Esophagus squamous epithelium (tissue), 5 donors: ENCODE results near the gene EML1. TPM values are rescaled to one million over a fixed set of nuclear protein-coding genes. Genes with fewer than 3 reads are reported as not detected.

Source experiments
- DNase-seq: peaks from one replicate; lab custom pipeline; 2025; lab: John Stamatoyannopoulos, UW
- H3K27ac ChIP-seq, 4 donors: fragments of 200-600 bp; sonication (generic); one replicate each; pipeline ENCODE4 v1.5.1; 2016 to 2019; ENCODE audit warnings: mild to moderate bottlenecking in 1 of 4
- H3K27me3 ChIP-seq, 4 donors: fragments of 200-600 bp; sonication (generic); 1 replicate in 3 of 4; 2 replicates in 1 of 4; pipeline versions ENCODE4 v1.5.1 to v1.6.0; 2017 to 2021; ENCODE audit warnings: antibody characterized with exemption in 1 of 4
- H3K36me3 ChIP-seq, 3 donors: fragments of 200-600 bp; sonication (generic); one replicate each; pipeline ENCODE4 v1.5.1; 2016 to 2019
- H3K4me1 ChIP-seq, 3 donors: fragments of 200-600 bp; sonication (generic); one replicate each; pipeline ENCODE4 v1.5.1; 2017 to 2019
- H3K4me3 ChIP-seq, 4 donors: fragments of 200-600 bp; sonication (generic); 1 replicate in 3 of 4; 2 replicates in 1 of 4; pipeline ENCODE4 v1.5.1; 2016 to 2019; ENCODE audit warnings: mild to moderate bottlenecking in 2 of 4, moderate library complexity in 1 of 4
- H3K9me3 ChIP-seq, 3 donors: fragments of 200-600 bp; sonication (generic); one replicate each; pipeline ENCODE4 v1.5.1; 2016 to 2019
- POLR2A ChIP-seq, 4 donors: fragments of 450-650 bp; IDR thresholded peaks; one replicate each; pipeline ENCODE4 v1.6.1; 2017; ENCODE audit warnings: antibody characterized with exemption in 4 of 4, mild to moderate bottlenecking in 4 of 4, moderate library complexity in 3 of 4
- WGBS, 2 donors: methylation state at CpG; one replicate each; pipeline ENCODE4 v1.1.5; 2018; 5-methylcytosine and 5-hydroxymethylcytosine counted together
- intact Hi-C: fragments of 100-400 bp; cut with DNase I; formaldehyde crosslinking; loops from one replicate; pipeline ENCODE4 v1.15.0; 2022
- total RNA-seq, 4 donors: library from RNA; depleted of rRNA; stranded (reverse); fragments of >200 nt; gene quantifications; one replicate each; pipeline ENCODE4 v1.1.0, GENCODE V29; 2016
- TF ChIP-seq, protein P1 (sequence below), 6 experiments: fragments of 450-650 bp in 4 of 6; fragments of 200-600 bp in 2 of 6; sonication (generic) in 2 of 6; IDR thresholded peaks; one replicate each; pipeline ENCODE4 v1.5.1; 2016 to 2019; ENCODE audit warnings: antibody characterized with exemption in 6 of 6, mild to moderate bottlenecking in 4 of 6, moderate library complexity in 4 of 6
- donor health status: DM: yes; HTN: yes; CAD: no.

The EML1 gene
- total RNA-seq, 4 donors from 2014 or later, result 3.0 to 22.9 (median 9.4) TPM

DNA sequence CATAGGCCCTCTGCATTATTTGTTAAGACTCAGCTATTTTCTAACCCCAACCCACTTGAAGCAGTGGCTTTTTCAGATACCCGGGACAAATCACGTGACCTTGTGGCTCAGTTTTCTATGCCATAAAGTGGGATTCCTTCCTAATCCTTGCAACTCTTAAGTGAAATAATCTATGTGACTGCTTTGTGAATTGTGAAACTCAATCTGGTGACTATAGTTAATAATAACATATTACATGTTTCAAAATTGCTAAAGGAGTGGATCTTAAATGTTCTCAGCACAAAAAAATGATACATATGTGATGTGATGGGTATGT lies 17.3 kb downstream of the EML1 start:
- Histone ChIP-seq H3K27ac (peak overlapping the region in 3 of 4 donors; percentile 36 to 67 (median 48)), H3K4me3 (no peak overlapping the region), H3K9me3 (no peaks in the 10 kb centered on the region), H3K36me3 (no peaks in the 10 kb centered on the region), H3K27me3 (peaks cover 0 to 5% (median 0%) of the 10 kb centered on the region in 4 donors), H3K4me1 (peaks cover 0 to 66% (median 8%) of the 10 kb centered on the region in 3 donors)
- TF ChIP-seq, protein P1, sequence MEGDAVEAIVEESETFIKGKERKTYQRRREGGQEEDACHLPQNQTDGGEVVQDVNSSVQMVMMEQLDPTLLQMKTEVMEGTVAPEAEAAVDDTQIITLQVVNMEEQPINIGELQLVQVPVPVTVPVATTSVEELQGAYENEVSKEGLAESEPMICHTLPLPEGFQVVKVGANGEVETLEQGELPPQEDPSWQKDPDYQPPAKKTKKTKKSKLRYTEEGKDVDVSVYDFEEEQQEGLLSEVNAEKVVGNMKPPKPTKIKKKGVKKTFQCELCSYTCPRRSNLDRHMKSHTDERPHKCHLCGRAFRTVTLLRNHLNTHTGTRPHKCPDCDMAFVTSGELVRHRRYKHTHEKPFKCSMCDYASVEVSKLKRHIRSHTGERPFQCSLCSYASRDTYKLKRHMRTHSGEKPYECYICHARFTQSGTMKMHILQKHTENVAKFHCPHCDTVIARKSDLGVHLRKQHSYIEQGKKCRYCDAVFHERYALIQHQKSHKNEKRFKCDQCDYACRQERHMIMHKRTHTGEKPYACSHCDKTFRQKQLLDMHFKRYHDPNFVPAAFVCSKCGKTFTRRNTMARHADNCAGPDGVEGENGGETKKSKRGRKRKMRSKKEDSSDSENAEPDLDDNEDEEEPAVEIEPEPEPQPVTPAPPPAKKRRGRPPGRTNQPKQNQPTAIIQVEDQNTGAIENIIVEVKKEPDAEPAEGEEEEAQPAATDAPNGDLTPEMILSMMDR (IDR thresholded peaks at IDR 0.05), result no peak
- no peak for TF ChIP-seq POLR2A (IDR thresholded peaks at IDR 0.05)
- DNase-seq, result no peak
- 83% methylated on average over 2 of the region's 2 CpGs for WGBS, 2 donors
- intact Hi-C loops, result no loop called here

DNA sequence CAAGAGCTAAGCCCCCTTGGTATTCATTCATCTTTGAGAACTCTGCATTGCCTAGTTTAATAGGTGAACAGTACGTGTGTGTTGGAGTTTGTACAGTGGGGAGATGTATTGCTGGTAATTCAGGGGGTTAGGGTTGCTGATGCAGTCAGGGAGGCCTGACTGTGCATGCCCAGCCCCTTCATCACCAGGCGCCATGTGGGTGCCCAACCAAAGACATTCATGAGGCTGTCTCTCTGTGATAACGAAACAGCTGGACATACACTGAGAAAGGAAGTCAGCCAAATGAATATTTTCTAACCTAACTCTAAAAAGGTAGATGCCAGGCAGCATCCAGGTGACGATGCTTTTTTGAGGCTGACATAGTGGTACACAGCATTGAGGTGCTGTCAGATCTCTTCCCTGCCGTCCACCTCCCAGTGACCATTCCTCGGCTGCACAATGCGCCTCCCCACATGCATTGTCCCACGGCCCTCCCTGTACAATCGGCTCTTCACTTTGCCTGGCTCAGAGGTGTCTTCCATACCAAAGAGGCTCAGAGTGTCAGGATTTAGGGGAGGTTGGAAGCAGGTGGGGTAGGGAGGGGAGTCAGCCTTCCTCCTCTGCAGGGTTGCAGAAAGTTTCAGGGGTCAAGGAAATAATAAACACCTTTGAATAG lies 19.0 kb downstream of the EML1 start:
- 82 to 84% methylated on average over 7 to 9 of the region's 9 CpGs for WGBS, 2 donors
- DNase-seq, result no peak
- H3K27ac ChIP-seq, result no peak overlapping the region
- intact Hi-C loops, result no loop called here
- TF ChIP-seq, protein P1 (IDR thresholded peaks at IDR 0.05), result no peak
- no peak for TF ChIP-seq POLR2A (IDR thresholded peaks at IDR 0.05)
- no peak overlapping the region for H3K4me3 ChIP-seq
- H3K9me3 ChIP-seq, result no peaks in the 10 kb centered on the region
- H3K36me3 ChIP-seq, result no peaks in the 10 kb centered on the region
- peaks cover 0 to 66% (median 8%) of the 10 kb centered on the region in 3 donors for H3K4me1 ChIP-seq
- H3K27me3 ChIP-seq, result peaks cover 0 to 4% (median 0%) of the 10 kb centered on the region in 4 donors

DNA sequence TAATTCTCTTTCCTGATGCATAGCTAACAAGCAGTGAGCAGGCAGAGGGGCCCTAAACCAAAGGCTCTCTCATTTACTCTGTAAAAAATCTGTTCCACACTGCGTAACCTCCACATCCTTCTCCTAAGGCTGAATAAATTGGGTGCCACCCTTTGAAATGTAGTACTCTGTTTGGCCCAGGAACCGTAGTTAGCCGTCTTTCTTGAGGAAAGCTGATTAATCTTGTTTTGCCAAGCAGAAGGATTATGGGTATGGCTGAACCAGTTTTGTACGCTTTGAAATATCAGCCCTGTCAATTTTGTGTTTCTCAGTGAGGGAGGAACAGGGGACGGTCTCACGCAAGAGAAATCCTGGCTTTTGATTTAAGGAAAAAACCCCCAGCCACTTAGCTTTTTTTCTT lies 19.7 kb downstream of the EML1 start:
- no peak for DNase-seq
- no peaks in the 10 kb centered on the region for H3K27me3 ChIP-seq
- TF ChIP-seq, protein P1 (IDR thresholded peaks at IDR 0.05), result no peak
- TF ChIP-seq POLR2A (IDR thresholded peaks at IDR 0.05), result no peak
- peaks cover 0 to 60% (median 8%) of the 10 kb centered on the region in 3 donors for H3K4me1 ChIP-seq
- H3K4me3 ChIP-seq, result no peak overlapping the region
- H3K27ac ChIP-seq, result no peak overlapping the region
- intact Hi-C loops, result no loop called here
- no peaks in the 10 kb centered on the region for H3K9me3 ChIP-seq
- no peaks in the 10 kb centered on the region for H3K36me3 ChIP-seq
- 77 to 82% methylated on average over 6 of the region's 6 CpGs for WGBS, 2 donors

DNA sequence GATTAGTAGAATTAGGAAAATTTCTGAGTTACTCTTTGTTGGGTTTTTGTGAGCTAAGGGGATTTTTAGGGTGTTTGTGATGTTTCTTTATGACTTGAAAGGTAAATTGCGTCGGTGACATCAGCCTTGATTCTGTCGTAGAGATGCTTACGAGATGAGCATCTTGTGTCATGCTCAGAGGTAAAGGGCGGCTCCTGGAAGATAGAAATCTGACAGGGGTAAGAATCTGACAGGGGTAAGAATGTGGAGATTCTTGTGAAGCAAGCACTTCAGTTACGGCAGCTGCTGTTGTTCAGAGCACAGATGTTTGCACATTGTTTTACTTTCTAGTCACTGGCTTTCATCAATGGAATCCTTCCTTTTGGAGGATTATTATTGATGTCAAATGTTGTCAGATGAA lies 22.5 kb downstream of the EML1 start:
- WGBS, 2 donors, result 30 to 69% methylated on average over 6 of the region's 6 CpGs
- DNase-seq, result no peak
- Histone ChIP-seq H3K27ac (no peak overlapping the region), H3K9me3 (no peaks in the 10 kb centered on the region), H3K27me3 (no peaks in the 10 kb centered on the region), H3K4me3 (no peak overlapping the region), H3K4me1 (peaks cover 0 to 32% (median 0%) of the 10 kb centered on the region in 3 donors), H3K36me3 (no peaks in the 10 kb centered on the region)
- TF ChIP-seq, protein P1 (IDR thresholded peaks at IDR 0.05), result no peak
- no peak for TF ChIP-seq POLR2A (IDR thresholded peaks at IDR 0.05)
- intact Hi-C loops, result no loop called here

DNA sequence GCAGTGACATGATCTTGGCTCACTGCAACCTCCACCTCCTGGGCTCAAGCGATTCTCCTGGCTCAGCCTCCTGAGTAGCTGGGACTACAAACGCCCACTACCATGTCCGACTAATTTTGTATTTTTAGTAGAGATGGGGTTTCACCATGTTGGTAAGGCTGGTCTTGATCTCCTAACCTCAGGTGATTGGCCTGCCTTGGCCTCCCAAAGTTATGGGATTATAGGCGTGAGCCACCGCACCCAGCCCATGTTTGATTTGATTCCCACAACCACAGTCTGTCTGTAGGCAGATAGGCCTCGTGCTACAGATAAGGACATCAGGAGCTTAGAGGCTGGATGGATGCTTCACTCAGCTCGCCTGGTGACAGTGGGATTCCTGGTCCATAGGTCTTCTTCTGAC lies 23.0 kb downstream of the EML1 start:
- no peak for TF ChIP-seq POLR2A (IDR thresholded peaks at IDR 0.05)
- TF ChIP-seq, protein P1 (IDR thresholded peaks at IDR 0.05), result no peak
- intact Hi-C loops, result no loop called here
- Histone ChIP-seq H3K9me3 (no peaks in the 10 kb centered on the region), H3K36me3 (no peaks in the 10 kb centered on the region), H3K4me1 (peaks cover 0 to 26% (median 0%) of the 10 kb centered on the region in 3 donors), H3K27ac (no peak overlapping the region), H3K27me3 (no peaks in the 10 kb centered on the region), H3K4me3 (no peak overlapping the region)
- WGBS, 2 donors, result 69 to 87% methylated on average over 5 of the region's 7 CpGs
- no peak for DNase-seq
